Endothelial cell of umbilical vein (primary cell): ENCODE results near the gene ADAP2. TPM values are rescaled to one million over a fixed set of nuclear protein-coding genes. Genes with fewer than 3 reads are reported as not detected.

ENCODE experiments used
- BruUV-seq: library from RNA; stranded (reverse); fragments of 400-500 nt; replicated peaks from 2 replicates; lab custom pipeline; 2021; lab: Mats Ljungman, UMichigan
- CTCF ChIA-PET: fragments of 300-600, 350-600 bp; sonication (Branson Sonifier 250); formaldehyde crosslinking; loops from one replicate; lab custom pipeline; 2021; ENCODE audit warnings: antibody characterized with exemption, inconsistent platforms; lab: Charles Lee
- POLR2A ChIA-PET: fragments of 300-600, 350-600 bp; sonication (Branson Sonifier 250); formaldehyde crosslinking; loops from one replicate; lab custom pipeline; 2021; ENCODE audit warnings: antibody characterized with exemption, inconsistent platforms; lab: Charles Lee
- DNase-seq: peaks from one replicate; pipeline ENCODE4 v3.0.0-alpha.2; 2011; ENCODE audit warnings: low read depth, low spot score
- FAIRE-seq: peaks from 2 replicates; lab custom pipeline; 2011; peaks lifted over from hg19 to GRCh38; lab: Jason Lieb, UNC
- H2AFZ ChIP-seq: 2 replicates; pipeline ENCODE4 v1.6.0; 2012; ENCODE audit warnings: low read depth, low read length, control low read depth, inconsistent platforms
- H3K27ac ChIP-seq: 2 replicates; pipeline ENCODE4 v1.5.1; 2011; ENCODE audit warnings: low read depth, mild to moderate bottlenecking, control low read depth, low read length, moderate library complexity; ENCODE audit not compliant: insufficient read depth
- H3K27me3 ChIP-seq, 2 experiments: 2 replicates each; pipeline versions ENCODE4 v1.6.0 to v1.6.1; 2011; ENCODE audit warnings: low read length in 2 of 2, mixed read lengths in 1 of 2; ENCODE audit not compliant: control insufficient read depth in 2 of 2, insufficient read depth in 2 of 2
- H3K36me3 ChIP-seq, 2 experiments: 2 replicates in 1 of 2; 3 replicates in 1 of 2; pipeline ENCODE4 v1.5.1; 2011; ENCODE audit warnings: low read length in 2 of 2, mild to moderate bottlenecking in 1 of 2, moderate library complexity in 1 of 2; ENCODE audit not compliant: control insufficient read depth in 2 of 2, insufficient read depth in 2 of 2; ENCODE audit errors: extremely low read depth in 1 of 2
- H3K4me1 ChIP-seq: 3 replicates; pipeline ENCODE4 v1.5.1; 2011; ENCODE audit warnings: mild to moderate bottlenecking, low read length; ENCODE audit not compliant: control insufficient read depth, insufficient read depth; ENCODE audit errors: extremely low read depth
- H3K4me2 ChIP-seq: 2 replicates; pipeline ENCODE4 v1.6.1; 2011; ENCODE audit warnings: low read length, control low read depth, mixed read lengths; ENCODE audit not compliant: insufficient read depth
- H3K4me3 ChIP-seq, 3 experiments: fragments of 200-600 bp in 1 of 3; sonication (generic), shearing (Covaris generic) in 1 of 3; replicated peaks in 1 of 3; 2 replicates each; pipeline ENCODE4 v1.5.1; 2011 to 2016; ENCODE audit warnings: control low read depth in 3 of 3, low read length in 3 of 3, mild to moderate bottlenecking in 2 of 3, inconsistent platforms in 1 of 3, low read depth in 1 of 3, moderate library complexity in 1 of 3; ENCODE audit not compliant: insufficient read depth in 1 of 3
- H3K79me2 ChIP-seq: 2 replicates; pipeline ENCODE4 v1.6.0; 2012; ENCODE audit warnings: low read length, inconsistent platforms; ENCODE audit not compliant: control insufficient read depth, insufficient read depth
- H3K9ac ChIP-seq: replicated peaks from 2 replicates; pipeline ENCODE3; 2011; ENCODE audit warnings: low read length, control low read depth; ENCODE audit not compliant: insufficient read depth; ENCODE audit errors: extremely low read depth
- H3K9me1 ChIP-seq: replicated peaks from 3 replicates; pipeline ENCODE4 v1.6.0; 2011; ENCODE audit warnings: mild to moderate bottlenecking, low read length; ENCODE audit not compliant: control insufficient read depth, insufficient read depth; ENCODE audit errors: extremely low read depth
- H3K9me3 ChIP-seq: replicated peaks from 2 replicates; pipeline ENCODE4 v1.5.1; 2012; ENCODE audit warnings: low read length, inconsistent platforms; ENCODE audit not compliant: control insufficient read depth, insufficient read depth
- H4K20me1 ChIP-seq: replicated peaks from 2 replicates; pipeline ENCODE3; 2011; ENCODE audit warnings: mild to moderate bottlenecking, low read length; ENCODE audit not compliant: control insufficient read depth, insufficient read depth; ENCODE audit errors: extremely low read depth
- EZH2 ChIP-seq: IDR thresholded peaks from 2 replicates; pipeline ENCODE4 v1.6.1; 2012; ENCODE audit warnings: borderline replicate concordance, low read depth, mild to moderate bottlenecking, moderate library complexity, low read length, inconsistent platforms; ENCODE audit not compliant: severe bottlenecking
- FOS ChIP-seq: IDR thresholded peaks from 2 replicates; pipeline ENCODE4 v1.6.1; 2011; ENCODE audit warnings: mild to moderate bottlenecking, low read length, moderate library complexity, borderline replicate concordance; ENCODE audit not compliant: insufficient read depth
- GATA2 ChIP-seq: IDR thresholded peaks from 2 replicates; pipeline ENCODE4 v1.7.0; 2011; ENCODE audit warnings: low read depth, mild to moderate bottlenecking, moderate library complexity, mixed read lengths, low read length; ENCODE audit not compliant: insufficient read length, insufficient read depth
- MAX ChIP-seq: IDR thresholded peaks from 2 replicates; pipeline ENCODE4 v1.6.1; 2011; ENCODE audit not compliant: insufficient read depth, insufficient read length
- MYC ChIP-seq: IDR thresholded peaks from one replicate; pipeline ENCODE4 v1.6.1; 2011; ENCODE audit warnings: mild to moderate bottlenecking, low read depth, low read length
- POLR2A ChIP-seq: IDR thresholded peaks from 2 replicates; pipeline ENCODE4 v1.6.1; 2012; ENCODE audit warnings: low read depth, mild to moderate bottlenecking, control low read depth, low read length
- POLR2AphosphoS5 ChIP-seq: IDR thresholded peaks from 2 replicates; pipeline ENCODE4 v1.6.1; 2012; ENCODE audit warnings: low read depth, mild to moderate bottlenecking, control low read depth, low read length, moderate library complexity; ENCODE audit not compliant: insufficient read depth
- dilution Hi-C: fragments of 300-500 bp; cut with MboI; formaldehyde crosslinking; loops from one replicate; pipeline ENCODE4 v1.15.0; 2019; ENCODE audit warnings: low sequenced_read_pairs; ENCODE audit not compliant: extremely low pct_ligation_motif_present
- intact Hi-C: fragments of 100-400 bp; cut with micrococcal nuclease; formaldehyde crosslinking; loops from one replicate; pipeline ENCODE4 v1.10.0; 2022
- polyA plus RNA-seq, 4 experiments: library from polyadenylated mRNA; depleted of rRNA in 3 of 4; stranded (reverse) in 3 of 4; unstranded in 1 of 4; fragments of >200 nt; gene quantifications; 2 replicates each; pipeline versions ENCODE4 v1.2.1 to v1.2.3, GENCODE V29; 2011 to 2012; ENCODE audit warnings: missing spikeins in 1 of 4
- total RNA-seq: library from RNA; stranded (reverse); gene quantifications from 2 replicates; pipeline ENCODE4 v1.2.3, GENCODE V29; 2021

Gene ADAP2
- total and polyA plus RNA-seq, 2 donors (not counting 3 experiments of a cell fraction or from before 2014, with no cell fraction given) = 0.28 to 1.0 TPM

GRCh38 chr17:30990458-30990857 is 68.7 kb downstream of the ADAP2 start:
- Histone ChIP-seq H3K36me3 (no peaks in the 10 kb centered on the region), H3K9ac (no peak overlapping the region), H3K9me1 (no peaks in the 10 kb centered on the region), H3K27me3 (no peaks in the 10 kb centered on the region), H3K79me2 (no peaks in the 10 kb centered on the region), H3K4me2 (no peak overlapping the region), H3K4me3 (no peak overlapping the region), H3K4me1 (no peaks in the 10 kb centered on the region), H2AFZ (no peak overlapping the region), H4K20me1 (no peaks in the 10 kb centered on the region), H3K27ac (no peak overlapping the region), H3K9me3 (no peaks in the 10 kb centered on the region)
- POLR2A ChIA-PET = no interaction called here
- no peak for FAIRE-seq
- DNase-seq = no peak
- CTCF ChIA-PET = no interaction called here
- intact Hi-C loops (no loop called here), dilution Hi-C loops (no loop called here)
- BruUV-seq = no TSS peak
- TF ChIP-seq POLR2AphosphoS5 = no peak

GRCh38 chr17:30992551-30992950 is 70.8 kb downstream of the ADAP2 start:
- H3K27ac ChIP-seq = no peak overlapping the region
- no peak for DNase-seq
- H3K4me2 ChIP-seq = no peak overlapping the region
- H3K4me3 ChIP-seq = no peak overlapping the region
- no peaks in the 10 kb centered on the region for H3K9me1 ChIP-seq
- ChIA-PET POLR2A (no interaction called here), CTCF (no interaction called here)
- no peaks in the 10 kb centered on the region for H3K9me3 ChIP-seq
- no peaks in the 10 kb centered on the region for H3K4me1 ChIP-seq
- no TSS peak for BruUV-seq
- intact Hi-C loops = no loop called here
- dilution Hi-C loops = no loop called here
- TF ChIP-seq EZH2 = no peak
- no peak for TF ChIP-seq POLR2A
- TF ChIP-seq FOS = no peak
- no peak for TF ChIP-seq MYC
- TF ChIP-seq GATA2 = no peak
- no peak for TF ChIP-seq MAX
- no peak for TF ChIP-seq POLR2AphosphoS5
- H3K79me2 ChIP-seq = no peaks in the 10 kb centered on the region
- no peak overlapping the region for H3K9ac ChIP-seq
- no peak for FAIRE-seq
- H3K27me3 ChIP-seq = no peaks in the 10 kb centered on the region
- peaks cover under 1 to 8% of the 10 kb centered on the region in 2 experiments for H3K36me3 ChIP-seq
- H4K20me1 ChIP-seq = no peaks in the 10 kb centered on the region
- no peak overlapping the region for H2AFZ ChIP-seq
